BLaER1 (cell line): ENCODE data around the gene OTUD1.
A peak's percentile ranks its signal among the peaks of the same experiment; 100 is the strongest.

ENCODE experiments used
- H3K27ac ChIP-seq: shearing (Covaris generic); formaldehyde crosslinking; 2 replicates; pipeline ENCODE4 v1.8.1; 2022
- H3K27me3 ChIP-seq: shearing (Covaris generic); formaldehyde crosslinking; 2 replicates; pipeline ENCODE4 v1.8.1; 2022
- H3K36me3 ChIP-seq: shearing (Covaris generic); formaldehyde crosslinking; 2 replicates; pipeline ENCODE4 v1.8.1; 2022
- H3K4me1 ChIP-seq: shearing (Covaris generic); formaldehyde crosslinking; 2 replicates; pipeline ENCODE4 v1.8.1; 2022
- H3K4me2 ChIP-seq: shearing (Covaris generic); formaldehyde crosslinking; 2 replicates; pipeline ENCODE4 v1.8.1; 2022
- H3K4me3 ChIP-seq: shearing (Covaris generic); formaldehyde crosslinking; 2 replicates; pipeline ENCODE4 v1.8.1; 2022
- H3K9ac ChIP-seq: shearing (Covaris generic); formaldehyde crosslinking; 2 replicates; pipeline ENCODE4 v1.8.1; 2022
- H3K9me3 ChIP-seq: shearing (Covaris generic); formaldehyde crosslinking; 2 replicates; pipeline ENCODE4 v1.8.1; 2022
- H4K20me1 ChIP-seq: shearing (Covaris generic); formaldehyde crosslinking; 2 replicates; pipeline ENCODE4 v1.8.1; 2022
- Cebpa-rat ChIP-seq: shearing (Covaris generic); IDR thresholded peaks from 2 replicates; pipeline ENCODE4 v1.8.1; 2022

OTUD1 gene

DNA sequence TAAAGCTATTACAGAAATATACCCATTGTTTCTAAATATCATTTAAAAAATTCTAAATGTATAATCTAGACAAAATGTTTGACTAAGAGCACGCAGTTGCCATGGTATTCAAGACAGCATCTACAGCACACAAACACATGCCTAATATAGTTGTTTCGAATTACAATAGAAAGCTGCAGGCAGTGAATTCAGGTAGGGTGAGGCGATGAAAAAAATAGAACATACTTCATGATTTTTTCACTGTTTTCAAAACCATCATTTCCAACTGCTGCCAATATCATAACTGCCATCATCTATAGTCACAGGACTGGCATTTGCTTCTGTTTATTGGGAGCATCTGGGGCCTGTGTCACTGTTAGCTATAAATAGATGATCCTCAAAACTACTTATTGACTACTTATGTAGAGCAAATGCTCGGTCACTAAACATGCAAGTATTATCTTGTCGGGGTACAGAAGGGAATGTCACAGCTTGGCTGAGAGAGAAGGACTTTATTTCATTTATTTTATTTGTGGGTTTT, 34.4 kb upstream of the OTUD1 start:
- no peak overlapping the region for H3K27ac ChIP-seq
- no peak for TF ChIP-seq Cebpa-rat
- H3K4me1 ChIP-seq = no peaks in the 10 kb centered on the region
- H3K9me3 ChIP-seq = no peaks in the 10 kb centered on the region
- H4K20me1 ChIP-seq = no peaks in the 10 kb centered on the region
- H3K4me2 ChIP-seq = no peak overlapping the region
- H3K36me3 ChIP-seq = no peaks in the 10 kb centered on the region
- no peak overlapping the region for H3K9ac ChIP-seq
- H3K4me3 ChIP-seq = no peak overlapping the region
- no peaks in the 10 kb centered on the region for H3K27me3 ChIP-seq

DNA sequence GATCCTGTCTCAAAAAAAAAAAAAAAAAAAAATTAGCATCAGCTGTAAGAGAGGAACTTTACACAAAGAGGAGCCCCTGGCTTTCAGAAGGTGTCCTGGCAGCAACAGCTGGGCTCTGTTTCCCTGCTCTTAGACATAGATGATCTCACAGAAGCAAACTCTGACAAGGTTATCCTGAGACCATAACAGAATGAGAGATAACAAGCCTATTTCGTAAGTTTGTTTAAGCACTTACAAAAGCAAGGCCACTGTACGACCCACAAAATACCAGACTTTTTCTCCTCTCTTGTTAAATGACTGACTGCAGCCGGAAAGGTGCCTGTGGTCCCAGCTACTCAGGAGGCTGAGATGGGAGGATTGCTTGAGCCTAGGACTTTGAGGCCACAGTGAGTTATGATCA, 33.3 kb upstream of the OTUD1 start:
- Histone ChIP-seq H4K20me1 (no peaks in the 10 kb centered on the region), H3K9me3 (no peaks in the 10 kb centered on the region), H3K27ac (no peak overlapping the region), H3K36me3 (no peaks in the 10 kb centered on the region), H3K4me1 (no peaks in the 10 kb centered on the region), H3K4me3 (no peak overlapping the region), H3K27me3 (no peaks in the 10 kb centered on the region), H3K4me2 (no peak overlapping the region), H3K9ac (no peak overlapping the region)
- TF ChIP-seq Cebpa-rat = no peak

DNA sequence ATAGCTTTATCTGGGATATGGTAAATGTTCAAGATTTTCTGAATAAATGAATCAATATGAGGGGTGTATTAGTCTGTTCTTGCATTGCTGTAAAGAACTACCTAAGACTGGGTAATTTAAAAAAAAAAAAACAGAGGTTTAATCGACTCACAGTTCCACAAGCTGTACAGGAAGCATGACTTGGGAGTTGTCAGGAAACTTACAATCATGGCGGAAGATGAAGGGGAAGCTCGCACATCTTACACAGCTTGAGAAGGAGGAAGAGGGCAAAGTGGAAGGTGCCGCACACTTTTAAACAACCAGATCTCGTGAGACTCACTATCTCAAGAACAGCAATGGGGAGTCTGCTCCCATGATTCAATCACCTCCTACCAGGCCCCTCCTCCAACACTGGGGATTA, 32.5 kb upstream of the OTUD1 start:
- H3K9ac ChIP-seq = no peak overlapping the region
- no peak overlapping the region for H3K4me2 ChIP-seq
- H3K9me3 ChIP-seq = no peaks in the 10 kb centered on the region
- no peak for TF ChIP-seq Cebpa-rat
- H3K36me3 ChIP-seq = no peaks in the 10 kb centered on the region
- H4K20me1 ChIP-seq = no peaks in the 10 kb centered on the region
- no peaks in the 10 kb centered on the region for H3K27me3 ChIP-seq
- H3K27ac ChIP-seq = no peak overlapping the region
- H3K4me1 ChIP-seq = no peaks in the 10 kb centered on the region
- H3K4me3 ChIP-seq = no peak overlapping the region

DNA sequence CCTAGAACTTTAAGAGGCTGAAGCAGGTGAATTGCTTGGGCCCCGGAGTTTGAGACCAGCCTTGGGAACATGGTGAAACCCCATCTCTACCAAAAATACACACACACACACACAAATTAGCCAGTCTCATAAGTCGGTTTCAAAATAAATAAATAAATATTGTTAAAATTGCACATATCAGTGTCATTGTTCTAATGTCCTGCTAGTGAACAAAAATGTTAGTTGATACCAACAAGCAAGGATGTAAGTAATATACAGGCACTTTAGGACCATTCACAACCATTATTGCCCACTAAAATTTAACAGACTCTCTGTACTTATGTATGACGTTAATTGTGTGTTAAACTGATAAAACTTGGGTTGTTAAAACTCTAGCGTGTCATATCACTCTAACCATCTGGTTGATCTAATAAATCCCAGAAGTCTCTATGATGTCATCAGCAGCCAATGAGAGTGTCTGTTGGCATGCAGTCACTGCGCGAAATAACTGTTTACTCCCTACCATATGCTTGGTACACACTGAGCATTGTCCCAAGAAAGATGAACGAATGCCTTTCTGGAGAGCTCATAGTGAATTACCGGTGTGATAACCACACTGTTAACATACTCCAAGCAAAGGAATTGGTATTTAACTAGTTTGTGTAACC, 30.4 kb upstream of the OTUD1 start:
- Histone ChIP-seq H3K9me3 (no peaks in the 10 kb centered on the region), H3K4me2 (no peak overlapping the region), H4K20me1 (no peaks in the 10 kb centered on the region), H3K9ac (no peak overlapping the region), H3K4me1 (peaks cover 11% of the 10 kb centered on the region; the same call in 1 of the 2 replicates), H3K4me3 (no peak overlapping the region), H3K36me3 (no peaks in the 10 kb centered on the region), H3K27ac (no peak overlapping the region), H3K27me3 (no peaks in the 10 kb centered on the region)
- TF ChIP-seq Cebpa-rat = no peak

DNA sequence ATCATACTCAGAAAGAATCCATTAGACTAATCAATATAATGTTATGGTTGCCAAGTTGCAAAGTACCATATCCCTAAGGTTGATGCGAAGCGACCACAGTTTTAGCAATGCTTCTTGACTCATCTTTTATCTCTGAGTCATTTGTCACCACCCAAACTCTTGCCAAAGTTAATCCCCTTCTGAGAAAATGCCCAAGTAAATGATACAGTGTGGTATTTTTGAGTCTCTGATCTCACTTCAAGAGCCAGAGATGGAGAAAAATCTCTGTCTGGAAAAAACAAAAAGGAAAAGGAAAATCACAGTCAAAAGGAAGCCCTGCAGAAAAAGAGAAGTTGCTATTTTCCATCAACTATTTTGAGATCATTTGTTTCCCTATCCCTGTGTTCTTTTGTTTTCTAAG, 26.7 kb upstream of the OTUD1 start:
- Histone ChIP-seq H3K4me2 (no peak overlapping the region), H3K4me1 (peaks cover 19% of the 10 kb centered on the region; the same call in 1 of the 2 replicates), H3K27ac (no peak overlapping the region), H3K4me3 (no peak overlapping the region), H3K27me3 (no peaks in the 10 kb centered on the region), H4K20me1 (no peaks in the 10 kb centered on the region), H3K9ac (no peak overlapping the region), H3K36me3 (no peaks in the 10 kb centered on the region), H3K9me3 (no peaks in the 10 kb centered on the region)
- TF ChIP-seq Cebpa-rat = no peak

DNA sequence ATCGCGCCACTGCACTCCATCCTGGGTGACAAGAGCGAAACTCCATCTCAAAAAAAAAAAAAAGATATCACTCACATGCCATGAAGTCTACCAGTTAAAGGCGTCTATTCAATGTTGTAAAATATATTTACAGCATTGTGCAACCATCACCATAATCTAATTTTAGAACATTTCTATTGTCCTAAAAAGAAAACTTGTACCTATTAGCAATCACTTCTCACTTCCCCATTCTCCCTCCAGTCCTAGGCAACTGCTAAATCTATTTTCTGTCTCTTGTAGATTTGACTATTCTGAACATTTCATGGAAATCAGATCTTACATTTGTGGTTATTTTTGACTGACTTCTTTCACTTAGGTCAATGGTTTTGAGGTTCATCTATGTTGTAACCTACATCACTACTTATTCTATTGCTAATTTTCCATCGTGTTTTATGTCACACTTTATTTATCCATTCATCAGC, 25.2 kb upstream of the OTUD1 start:
- Histone ChIP-seq H3K4me3 (no peak overlapping the region), H3K27ac (no peak overlapping the region), H3K9ac (no peak overlapping the region), H3K9me3 (no peaks in the 10 kb centered on the region), H3K36me3 (no peaks in the 10 kb centered on the region), H4K20me1 (no peaks in the 10 kb centered on the region), H3K27me3 (no peaks in the 10 kb centered on the region), H3K4me1 (peaks cover 19% of the 10 kb centered on the region; the same call in 1 of the 2 replicates), H3K4me2 (0 out of 2 replicates have a peak overlapping the region, but pooled peaks have one; percentile 16)
- TF ChIP-seq Cebpa-rat = no peak

DNA sequence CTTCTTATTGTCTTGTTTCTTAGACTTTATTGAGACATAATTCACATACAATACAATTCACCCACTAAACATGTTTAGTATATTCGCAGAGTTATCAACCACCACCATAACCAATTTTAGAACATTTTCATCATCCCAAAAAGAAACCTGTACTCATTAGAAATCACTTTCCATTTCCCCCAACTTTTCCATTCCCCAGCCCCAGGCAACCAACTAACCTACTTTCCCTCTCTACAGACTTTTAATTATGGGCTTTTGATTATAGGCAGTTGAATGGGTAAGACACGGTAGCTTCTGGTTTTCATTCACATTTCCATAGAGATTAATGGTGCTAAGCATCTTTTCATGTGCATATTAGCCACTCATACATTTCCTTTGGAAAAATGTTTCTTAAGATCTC, 24.2 kb upstream of the OTUD1 start:
- Histone ChIP-seq H3K9ac (no peak overlapping the region), H4K20me1 (no peaks in the 10 kb centered on the region), H3K4me1 (peaks cover 19% of the 10 kb centered on the region; the same call in 1 of the 2 replicates)

DNA sequence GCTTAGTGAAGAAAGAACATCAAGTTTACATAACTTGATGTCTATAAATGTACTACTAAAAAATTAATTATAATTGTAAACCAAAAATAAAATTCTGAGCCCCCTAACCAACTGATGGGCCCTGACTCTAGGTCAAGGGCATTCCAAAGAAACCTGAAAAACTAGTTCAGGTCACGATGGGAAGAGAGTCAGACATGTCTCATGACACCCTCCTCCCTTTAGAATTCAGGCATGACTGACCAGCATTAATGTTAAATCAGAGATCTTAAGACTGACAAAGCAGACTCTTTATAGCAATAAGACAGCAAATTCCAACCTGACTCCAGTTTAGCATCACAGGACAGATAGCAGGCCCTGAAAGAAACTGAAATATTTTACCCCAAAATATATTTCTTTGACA, 21.6 kb upstream of the OTUD1 start:
- Histone ChIP-seq H3K4me2 (no peak overlapping the region), H3K27me3 (no peaks in the 10 kb centered on the region), H3K9ac (no peak overlapping the region), H3K4me1 (peaks cover 18% of the 10 kb centered on the region; the same call in 1 of the 2 replicates), H3K9me3 (no peaks in the 10 kb centered on the region), H3K4me3 (no peak overlapping the region), H3K36me3 (no peaks in the 10 kb centered on the region), H4K20me1 (no peaks in the 10 kb centered on the region), H3K27ac (no peak overlapping the region)
- no peak for TF ChIP-seq Cebpa-rat

More for the DNA sequence above, 24.2 kb upstream of the OTUD1 start:
- H3K27me3 ChIP-seq = no peaks in the 10 kb centered on the region
- no peaks in the 10 kb centered on the region for H3K9me3 ChIP-seq
- no peak overlapping the region for H3K27ac ChIP-seq
- no peak overlapping the region for H3K4me3 ChIP-seq
- no peak overlapping the region for H3K4me2 ChIP-seq
- no peak for TF ChIP-seq Cebpa-rat
- no peaks in the 10 kb centered on the region for H3K36me3 ChIP-seq

DNA sequence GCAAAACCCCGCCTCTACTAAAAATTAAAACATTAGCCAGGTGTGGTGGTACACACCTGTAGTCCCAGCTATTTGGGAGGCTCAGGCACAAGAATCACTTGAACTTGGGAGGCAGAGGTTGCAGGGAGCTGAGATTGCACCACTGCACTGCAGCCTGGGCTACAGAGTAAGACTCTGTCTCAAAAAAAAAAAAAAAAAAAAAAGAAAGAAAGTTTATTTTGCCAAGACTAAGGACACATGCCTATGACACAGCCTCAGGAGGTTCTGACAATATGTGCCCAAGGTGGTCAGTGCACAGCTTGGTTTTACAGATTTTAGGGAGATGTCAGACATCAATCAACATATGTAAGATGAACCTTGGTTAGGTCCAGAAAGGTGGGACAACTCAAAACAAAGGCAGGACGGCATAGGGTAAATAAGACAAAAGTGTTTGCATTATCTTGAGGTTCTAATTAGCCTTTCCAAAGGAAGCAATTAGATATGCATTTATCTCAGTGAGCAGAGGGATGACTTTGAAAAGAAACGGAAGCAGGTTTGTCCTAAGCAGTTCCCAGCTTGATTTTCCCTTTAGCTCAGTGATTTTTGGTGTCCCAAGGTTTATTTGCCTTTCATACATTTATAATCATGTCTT, 20.7 kb upstream of the OTUD1 start:
- H3K4me2 ChIP-seq = no peak overlapping the region
- H4K20me1 ChIP-seq = no peaks in the 10 kb centered on the region

DNA sequence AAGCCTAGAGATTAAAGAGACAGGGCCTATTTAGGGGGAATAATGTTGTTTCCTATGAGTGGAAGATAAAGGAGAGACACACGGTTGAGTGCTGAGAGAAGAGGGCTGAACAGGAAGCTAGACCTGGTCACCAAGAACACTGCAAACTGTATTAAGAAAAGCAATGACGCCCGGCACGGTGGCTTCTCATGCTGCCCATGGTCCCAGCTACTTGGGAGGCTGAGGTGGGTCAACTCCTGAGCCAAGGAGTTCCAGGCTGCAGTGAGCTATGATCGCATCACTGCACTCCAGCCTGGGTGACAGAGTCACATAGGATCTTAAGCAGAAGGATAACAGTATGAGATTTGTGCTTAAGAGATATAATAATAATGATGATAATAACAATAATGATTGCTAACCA, 19.7 kb upstream of the OTUD1 start:
- TF ChIP-seq Cebpa-rat = no peak

More for the DNA sequence above, 20.7 kb upstream of the OTUD1 start:
- Histone ChIP-seq H3K4me3 (no peak overlapping the region), H3K27ac (no peak overlapping the region), H3K36me3 (no peaks in the 10 kb centered on the region), H3K4me1 (peaks cover 11% of the 10 kb centered on the region; the same call in 1 of the 2 replicates), H3K27me3 (no peaks in the 10 kb centered on the region), H3K9me3 (no peaks in the 10 kb centered on the region), H3K9ac (no peak overlapping the region)
- no peak for TF ChIP-seq Cebpa-rat

More for the DNA sequence above, 19.7 kb upstream of the OTUD1 start:
- no peaks in the 10 kb centered on the region for H3K27me3 ChIP-seq
- H3K9ac ChIP-seq = no peak overlapping the region
- H3K4me1 ChIP-seq = 0 out of 2 replicates have a peak, but pooled peaks cover under 1% of the 10 kb centered on the region
- no peaks in the 10 kb centered on the region for H3K9me3 ChIP-seq
- H3K4me2 ChIP-seq = no peak overlapping the region
- no peaks in the 10 kb centered on the region for H4K20me1 ChIP-seq
- no peak overlapping the region for H3K27ac ChIP-seq
- H3K36me3 ChIP-seq = no peaks in the 10 kb centered on the region
- no peak overlapping the region for H3K4me3 ChIP-seq
